Urinary bladder (tissue), 4 donors: ENCODE measurements around the gene GALNT17. TPM values are rescaled to one million over a fixed set of nuclear protein-coding genes. Genes with fewer than 3 reads are reported as not detected.

ENCODE experiments used
- DNase-seq: peaks from one replicate; pipeline ENCODE4 v3.0.0-alpha.2; 2015; ENCODE audit errors: extremely low spot score
- H3K27ac ChIP-seq: one replicate; pipeline ENCODE4 v1.5.1; 2013; ENCODE audit warnings: low read depth, mild to moderate bottlenecking, moderate library complexity
- H3K36me3 ChIP-seq: one replicate; pipeline ENCODE4 v1.6.1; 2013; ENCODE audit warnings: mild to moderate bottlenecking, moderate library complexity; ENCODE audit not compliant: insufficient read depth
- H3K4me1 ChIP-seq: one replicate; pipeline ENCODE4 v1.6.1; 2013; ENCODE audit warnings: mild to moderate bottlenecking, moderate library complexity; ENCODE audit not compliant: insufficient read depth
- H3K4me3 ChIP-seq: one replicate; pipeline ENCODE4 v1.5.1; 2013; ENCODE audit warnings: low read depth, low read length
- WGBS: extraction: QIAGEN DNeasy Blood & Tissue Kit; methylation state at CpG from one replicate; pipeline ENCODE4 v1.1.7; 2013; 5-methylcytosine and 5-hydroxymethylcytosine counted together
- polyA plus RNA-seq: library from polyadenylated mRNA; stranded (reverse); fragments of 200-250 nt; gene quantifications from one replicate; pipeline ENCODE4 v1.2.3, GENCODE V29; 2013
- total RNA-seq: library from RNA; depleted of rRNA; stranded (reverse); fragments of >200 nt; gene quantifications from one replicate; pipeline ENCODE4 v1.2.3, GENCODE V29; 2014
- donor health status: healthy with polysubstance abuse.
- donor health status: healthy.

GALNT17 gene
- total and polyA plus RNA-seq, 2 donors: 27.0 to 45.8 TPM

DNA sequence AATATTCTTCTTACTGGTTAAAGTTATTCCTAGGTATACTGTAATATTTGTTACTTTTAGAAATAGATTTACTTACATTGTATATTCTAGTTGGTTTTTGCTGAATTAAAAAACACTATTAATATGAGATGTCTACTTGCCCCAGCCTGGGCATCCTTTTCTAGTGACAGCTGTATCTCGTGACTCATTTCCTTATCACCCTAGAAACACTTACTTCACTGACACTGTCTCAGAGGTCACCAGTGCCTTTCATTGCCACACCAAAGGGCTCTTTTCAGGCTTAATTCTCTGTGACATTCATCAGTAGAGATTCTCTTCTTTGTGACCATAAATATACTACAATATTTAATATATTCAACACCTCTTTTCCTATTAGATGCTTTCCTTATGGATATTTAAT, 194.7 kb downstream of the GALNT17 start:
- 68% methylated on average over 1 of the region's 1 CpG for WGBS
- Histone ChIP-seq H3K27ac (no peak overlapping the region), H3K4me3 (no peak overlapping the region), H3K4me1 (no peaks in the 10 kb centered on the region), H3K36me3 (no peaks in the 10 kb centered on the region)
- no peak for DNase-seq

DNA sequence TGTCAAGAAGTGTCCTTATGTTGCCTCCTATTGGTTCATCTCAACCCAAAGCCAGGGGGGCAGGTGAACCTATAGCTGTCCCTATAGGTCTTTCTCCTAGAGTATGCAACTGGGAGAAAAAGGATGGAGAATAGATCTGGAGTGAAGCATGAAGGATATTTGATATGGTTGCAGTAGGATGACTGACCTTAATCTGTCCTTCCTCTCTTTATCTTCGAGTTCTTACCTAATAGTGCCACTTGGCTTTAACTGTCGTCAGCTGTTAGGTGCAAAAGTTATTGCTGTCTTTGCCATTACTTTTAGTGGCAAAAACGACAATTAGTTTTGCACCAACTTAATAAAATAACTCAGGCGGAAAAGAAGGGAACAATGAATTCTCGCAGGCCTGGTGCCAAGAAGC, 196.0 kb downstream of the GALNT17 start:
- WGBS: 83% methylated on average over 5 of the region's 5 CpGs

DNA sequence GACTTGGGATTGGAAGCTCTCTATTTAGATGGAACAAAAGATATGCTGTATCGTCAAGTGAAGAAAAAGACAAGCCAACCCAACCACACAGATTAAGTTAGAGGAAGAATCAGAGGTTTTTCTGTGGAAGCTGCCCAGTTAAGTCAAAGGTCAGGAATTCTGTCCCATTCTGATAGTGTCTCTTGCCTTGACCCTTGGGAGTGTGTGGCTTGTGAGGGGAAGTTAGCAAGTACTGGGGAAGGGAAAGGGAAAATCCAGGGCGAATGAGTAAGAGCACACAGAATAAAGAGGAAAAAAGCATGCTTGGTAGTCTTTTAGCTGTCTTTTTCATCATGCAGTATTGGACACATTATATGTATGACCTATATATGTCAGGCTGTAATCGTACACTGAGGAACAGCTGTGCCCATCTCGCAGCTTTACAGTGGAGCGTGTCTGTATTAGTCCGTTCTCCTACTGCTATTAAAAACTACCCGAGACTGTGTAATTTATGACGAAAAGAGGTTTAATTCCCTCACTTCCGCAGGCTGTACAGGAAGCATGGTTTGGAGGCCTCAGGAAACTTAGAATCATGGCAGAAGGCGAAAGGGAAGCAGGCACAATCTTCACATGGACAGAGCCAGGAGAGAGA, 197.2 kb downstream of the GALNT17 start:
- 68% methylated on average over 10 of the region's 10 CpGs for WGBS
- no peak for DNase-seq
- no peak overlapping the region for H3K27ac ChIP-seq

More for the DNA sequence above, 196.0 kb downstream of the GALNT17 start:
- DNase-seq: no peak
- H3K4me3 ChIP-seq: no peak overlapping the region
- H3K4me1 ChIP-seq: no peaks in the 10 kb centered on the region
- H3K27ac ChIP-seq: no peak overlapping the region
- H3K36me3 ChIP-seq: no peaks in the 10 kb centered on the region

DNA sequence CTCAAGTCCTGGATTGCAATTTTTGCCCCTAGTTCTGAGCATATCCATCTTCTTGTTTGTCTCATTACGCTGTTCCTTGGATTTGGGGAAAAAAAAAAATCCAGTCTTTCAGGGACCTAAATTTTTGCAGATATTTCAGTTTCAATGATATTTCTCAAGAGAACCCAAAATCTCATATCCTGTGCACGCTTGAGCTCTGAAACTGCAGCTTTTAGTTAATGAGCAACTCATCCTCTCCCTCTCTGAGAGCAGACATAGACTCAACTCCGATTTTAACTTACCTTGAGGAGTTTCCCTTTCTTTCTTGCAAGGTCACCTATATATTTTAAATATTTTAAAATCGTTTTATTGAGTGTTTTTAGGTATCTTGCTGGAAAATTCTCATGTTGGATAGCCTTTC, 200.3 kb downstream of the GALNT17 start:
- 75% methylated on average over 4 of the region's 4 CpGs for WGBS
- Histone ChIP-seq H3K4me3 (no peak overlapping the region), H3K27ac (no peak overlapping the region), H3K4me1 (no peaks in the 10 kb centered on the region), H3K36me3 (no peaks in the 10 kb centered on the region)
- DNase-seq: no peak

More for the DNA sequence above, 197.2 kb downstream of the GALNT17 start:
- Histone ChIP-seq H3K4me3 (no peak overlapping the region), H3K36me3 (no peaks in the 10 kb centered on the region), H3K4me1 (no peaks in the 10 kb centered on the region)

DNA sequence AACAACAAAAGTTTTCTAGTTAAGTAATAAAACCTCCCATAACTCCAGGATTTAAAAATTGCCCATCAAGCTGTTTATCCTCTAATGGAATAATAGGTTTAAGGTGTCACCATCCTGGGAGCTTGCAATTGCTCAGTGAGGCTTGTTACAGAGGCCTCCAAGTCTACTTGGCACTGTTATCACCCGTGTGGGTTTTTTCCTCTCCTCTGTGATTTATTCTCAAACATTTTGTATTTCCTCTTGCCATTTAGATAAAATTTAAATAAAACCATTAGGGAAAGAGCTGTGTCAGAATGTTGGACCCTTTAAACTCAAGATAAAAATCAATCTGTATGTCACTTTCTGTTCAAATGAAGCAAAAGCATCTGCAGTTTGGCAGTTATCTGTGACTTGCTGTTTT, 202.6 kb downstream of the GALNT17 start:
- H3K27ac ChIP-seq: no peak overlapping the region
- 13% methylated on average over 1 of the region's 1 CpG for WGBS
- H3K4me1 ChIP-seq: no peaks in the 10 kb centered on the region
- no peak overlapping the region for H3K4me3 ChIP-seq
- DNase-seq: peak; percentile 32
- H3K36me3 ChIP-seq: no peaks in the 10 kb centered on the region

DNA sequence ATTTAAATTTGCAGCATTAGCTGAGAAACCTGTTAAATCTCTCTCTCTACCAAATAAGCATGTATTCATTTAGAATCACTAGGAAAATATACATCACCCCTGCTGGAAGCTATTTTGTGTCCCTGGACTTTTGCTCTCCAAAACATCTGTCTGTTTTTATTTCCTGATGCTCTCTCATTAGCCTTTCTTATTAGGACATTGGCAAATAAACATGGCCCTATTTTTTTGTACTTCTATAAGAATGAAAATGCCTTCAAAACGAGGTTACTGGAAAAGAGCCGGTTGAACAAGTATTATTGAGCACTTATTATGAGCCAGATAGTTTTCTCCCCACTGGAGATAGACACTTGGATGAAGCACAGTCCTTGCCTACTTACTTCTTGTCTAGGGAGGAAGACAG, 206.9 kb downstream of the GALNT17 start:
- Histone ChIP-seq H3K4me1 (no peaks in the 10 kb centered on the region), H3K4me3 (no peak overlapping the region), H3K27ac (no peak overlapping the region), H3K36me3 (no peaks in the 10 kb centered on the region)
- DNase-seq: no peak
- 71% methylated on average over 2 of the region's 2 CpGs for WGBS

DNA sequence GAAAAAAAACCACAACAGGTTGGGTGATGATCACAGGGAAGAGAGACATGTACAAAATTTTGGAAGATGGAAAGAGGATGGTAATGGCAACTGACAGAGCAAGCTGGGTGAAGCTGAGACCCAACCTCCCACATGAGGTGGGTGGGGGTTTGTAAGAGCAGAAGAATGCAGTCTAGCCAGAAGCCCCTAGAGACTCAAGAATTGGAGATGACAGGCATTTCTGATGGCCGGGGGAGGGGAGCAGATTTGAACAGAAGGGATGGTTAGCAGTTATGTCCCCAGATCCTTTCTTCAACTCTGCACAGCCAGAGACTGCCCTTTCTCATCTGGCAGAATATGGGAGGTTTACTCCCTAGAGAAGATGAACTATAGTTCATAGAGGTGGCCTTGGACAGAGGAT, 208.0 kb downstream of the GALNT17 start:
- WGBS: 83% methylated on average over 1 of the region's 1 CpG
- no peaks in the 10 kb centered on the region for H3K36me3 ChIP-seq
- H3K4me1 ChIP-seq: no peaks in the 10 kb centered on the region
- H3K27ac ChIP-seq: no peak overlapping the region
- no peak overlapping the region for H3K4me3 ChIP-seq
- no peak for DNase-seq

DNA sequence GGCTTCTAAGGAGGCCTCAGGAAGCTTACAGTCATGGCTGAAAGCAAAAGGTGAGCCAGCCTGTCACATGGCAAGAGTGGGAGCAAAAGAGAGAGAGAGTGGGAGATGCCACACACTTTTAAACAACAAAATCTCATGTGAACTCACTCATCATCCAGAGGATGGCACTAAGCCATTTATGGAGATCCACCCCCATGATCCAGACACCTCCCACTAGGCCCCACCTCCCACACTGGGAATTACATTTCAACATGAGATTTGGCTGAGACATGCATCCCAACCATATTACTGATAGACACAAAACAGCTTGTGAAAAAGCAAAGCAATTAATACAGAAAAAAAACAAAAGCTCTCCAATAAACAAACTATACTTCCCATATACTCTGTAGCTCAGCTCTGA, 210.3 kb downstream of the GALNT17 start:
- Histone ChIP-seq H3K4me3 (no peak overlapping the region), H3K36me3 (no peaks in the 10 kb centered on the region), H3K4me1 (no peaks in the 10 kb centered on the region), H3K27ac (no peak overlapping the region)
- no peak for DNase-seq

DNA sequence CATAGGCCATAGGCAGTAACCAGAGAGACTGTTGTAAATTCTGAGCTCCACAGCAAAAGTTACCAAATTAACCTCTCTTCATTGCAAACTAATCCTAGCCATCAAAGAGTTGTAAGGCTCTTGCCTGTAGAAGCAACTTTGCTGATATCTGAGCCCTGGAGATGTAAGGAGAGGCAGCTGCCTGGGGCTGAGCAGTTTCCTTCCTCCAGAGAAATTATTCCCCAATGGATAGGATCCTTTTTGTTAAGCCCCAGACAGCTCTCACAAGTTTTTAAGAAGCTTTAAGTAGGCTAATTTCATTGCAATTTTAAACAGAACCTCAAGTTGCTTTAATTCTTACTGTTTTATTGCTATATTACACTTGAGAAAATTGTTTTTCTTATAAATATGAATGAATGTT, 211.1 kb downstream of the GALNT17 start:
- no peaks in the 10 kb centered on the region for H3K4me1 ChIP-seq
- H3K27ac ChIP-seq: no peak overlapping the region
- no peak overlapping the region for H3K4me3 ChIP-seq
- H3K36me3 ChIP-seq: no peaks in the 10 kb centered on the region
- DNase-seq: no peak

DNA sequence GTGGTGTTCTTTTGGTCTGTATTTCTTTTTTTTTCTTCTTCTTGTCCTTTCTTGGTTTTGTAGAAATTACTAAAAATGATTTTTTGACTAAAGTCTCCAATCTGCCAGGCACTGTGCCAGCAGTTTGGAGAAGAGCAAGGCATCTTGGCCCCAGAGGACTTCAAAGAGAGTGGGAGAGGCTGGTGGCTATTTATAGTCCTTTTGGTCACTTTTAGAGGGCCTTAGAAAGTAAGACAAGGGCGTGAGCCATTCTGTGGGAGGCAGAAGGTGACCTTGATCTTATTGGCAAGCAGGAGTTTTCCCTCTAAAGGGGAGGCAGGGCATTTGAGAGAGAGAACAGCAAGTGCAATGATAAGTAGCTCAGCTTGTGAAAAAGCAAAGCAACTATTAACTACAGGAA, 211.9 kb downstream of the GALNT17 start:
- Histone ChIP-seq H3K4me3 (no peak overlapping the region), H3K4me1 (no peaks in the 10 kb centered on the region), H3K36me3 (no peaks in the 10 kb centered on the region), H3K27ac (no peak overlapping the region)
- DNase-seq: no peak
- 44% methylated on average over 1 of the region's 1 CpG for WGBS

DNA sequence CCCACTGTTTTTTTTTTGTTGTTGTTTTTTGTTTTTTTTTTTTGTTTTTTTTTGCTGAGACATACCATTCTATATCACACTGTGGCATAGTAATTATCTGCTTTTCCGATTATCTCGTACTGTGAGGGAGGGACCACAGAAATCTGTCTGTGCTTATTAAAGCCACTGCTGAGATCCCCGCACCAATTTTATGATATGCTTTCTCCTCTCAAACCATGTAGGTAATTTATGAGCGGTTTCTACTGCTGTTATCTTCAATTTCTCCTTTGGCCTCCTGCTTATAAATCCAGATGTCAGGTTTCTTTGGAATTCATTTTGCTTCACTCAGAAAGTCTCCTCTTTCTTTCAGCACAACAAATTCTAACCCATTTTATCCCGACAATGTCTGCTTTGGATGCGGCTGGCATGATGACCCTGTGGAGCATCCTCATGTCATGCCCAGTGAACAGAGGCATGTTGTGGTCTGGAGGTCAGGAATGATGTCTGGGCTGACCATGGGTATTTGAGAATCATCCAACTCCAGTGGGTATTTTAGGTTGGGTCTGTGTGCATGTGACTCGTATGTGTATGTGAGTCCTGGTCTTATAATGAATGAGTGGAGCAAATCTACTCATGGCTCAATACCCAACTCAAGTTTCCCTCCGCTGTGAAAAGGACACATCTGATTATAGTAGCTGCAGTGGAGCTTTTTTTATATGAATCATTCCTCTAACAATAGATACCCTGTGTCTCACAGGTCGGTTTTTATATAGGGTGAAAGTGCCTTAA, 213.4 kb downstream of the GALNT17 start:
- Histone ChIP-seq H3K27ac (no peak overlapping the region), H3K4me3 (no peak overlapping the region), H3K4me1 (no peaks in the 10 kb centered on the region), H3K36me3 (no peaks in the 10 kb centered on the region)
- WGBS: 55% methylated on average over 9 of the region's 9 CpGs
- no peak for DNase-seq

DNA sequence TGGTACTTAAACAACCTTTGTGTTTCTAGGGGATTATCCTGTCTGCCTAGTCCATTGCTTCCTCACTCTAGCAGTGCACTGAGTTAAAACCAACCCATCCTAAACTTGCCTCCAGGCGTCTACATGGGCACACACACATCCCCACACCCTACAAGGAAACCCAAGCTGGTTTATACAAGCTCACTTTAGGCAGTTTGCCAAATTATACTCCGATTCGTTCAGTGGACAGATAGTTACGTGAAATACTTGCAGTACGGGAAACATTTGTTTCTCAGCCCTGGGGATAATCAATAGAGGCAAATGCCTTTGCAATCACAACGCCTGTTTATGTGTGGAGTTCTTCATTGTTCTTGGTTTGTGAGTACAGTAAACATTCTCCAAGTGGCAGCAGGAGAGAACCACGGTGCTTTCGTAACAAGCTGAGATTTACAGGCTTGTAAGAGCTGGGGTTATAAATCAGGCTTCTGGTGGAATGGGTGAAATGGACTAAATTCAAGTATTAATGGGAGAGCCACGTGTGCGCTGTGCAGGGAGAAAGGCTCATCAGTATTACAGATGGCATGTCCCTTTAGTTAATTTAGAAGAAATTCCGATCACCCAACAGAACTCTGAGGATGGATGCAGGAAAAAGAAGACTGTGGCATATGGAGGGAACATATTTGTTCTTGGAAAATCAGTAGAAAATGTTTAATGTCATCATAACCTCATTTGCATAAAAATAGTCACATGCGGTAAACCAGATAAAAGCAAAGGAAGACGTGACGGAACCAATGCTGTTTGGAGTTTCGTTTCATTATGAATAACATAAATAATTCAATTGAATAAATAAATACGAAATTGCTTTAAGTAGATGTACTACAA, 217.1 kb downstream of the GALNT17 start:
- peak; percentile 40 for DNase-seq
- H3K27ac ChIP-seq: no peak overlapping the region
- WGBS: 32% methylated on average over 16 of the region's 16 CpGs
- H3K4me1 ChIP-seq: no peaks in the 10 kb centered on the region
- no peak overlapping the region for H3K4me3 ChIP-seq
- no peaks in the 10 kb centered on the region for H3K36me3 ChIP-seq

DNA sequence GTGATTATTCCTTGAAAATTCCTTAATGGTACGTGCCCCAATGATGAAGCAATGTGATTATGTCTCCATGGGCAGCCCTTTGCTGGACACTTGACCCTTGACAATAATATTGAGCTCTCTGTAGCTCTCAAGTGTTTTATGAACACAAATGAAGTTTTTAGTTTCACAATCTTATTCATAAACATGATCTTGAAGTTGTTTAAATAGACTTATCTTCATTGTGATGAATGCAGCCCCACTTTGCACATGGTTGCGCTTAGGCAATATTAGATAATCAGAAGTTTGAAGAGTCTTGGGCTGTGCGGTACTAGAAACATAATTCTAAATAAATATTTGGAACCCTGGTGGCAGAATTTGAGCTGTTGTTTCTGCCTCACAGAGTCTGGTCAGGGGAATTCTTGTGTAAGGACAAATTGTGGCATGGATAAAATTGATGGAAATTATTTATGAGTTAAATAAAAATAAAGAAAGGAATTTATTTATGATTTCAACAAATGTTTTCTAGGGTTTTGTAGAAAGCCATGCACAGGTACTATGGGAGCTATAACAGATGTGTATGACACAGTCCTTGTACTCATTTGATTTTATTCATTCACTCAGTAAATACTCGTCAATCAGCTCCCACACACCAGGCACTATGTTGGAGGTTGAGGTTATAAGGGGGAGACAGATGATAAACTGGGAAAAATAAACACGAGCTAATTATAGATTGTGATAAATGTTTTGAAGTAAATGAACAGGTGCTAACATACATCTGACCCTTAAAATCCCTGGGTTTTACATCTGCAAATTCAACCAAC, 217.9 kb downstream of the GALNT17 start:
- H3K4me1 ChIP-seq: no peaks in the 10 kb centered on the region
- WGBS: 63% methylated on average over 5 of the region's 5 CpGs
- H3K27ac ChIP-seq: no peak overlapping the region
- no peak overlapping the region for H3K4me3 ChIP-seq
- H3K36me3 ChIP-seq: no peaks in the 10 kb centered on the region
- DNase-seq: no peak
